ENCODE measurements around the gene SLC5A10. TPM values are rescaled to one million over a fixed set of nuclear protein-coding genes. Genes with fewer than 3 reads are reported as not detected.
"Not testable (repeated sequence)": the region's sequence is repeated elsewhere in the genome, so short reads cannot be mapped to it uniquely, and the experiment has no call there.

The SLC5A10 gene
- total RNA-seq, 4 donors from 2014 or later: not detected

GRCh38 chr17:19042369-19042768, 90.4 kb downstream of the SLC5A10 start:
- ATAC-seq (ENCODE audit: low FRiP score); DNase-seq (ENCODE audit: low spot score): not testable (repeated sequence)

- not testable (repeated sequence) for DNase-seq (ENCODE audit: low spot score); ATAC-seq (ENCODE audit: low FRiP score)
Measured at GRCh38 chr17:19043032-19043431, 91.1 kb downstream of the SLC5A10 start.

GRCh38 chr17:19044643-19045042, 92.7 kb downstream of the SLC5A10 start:
- ATAC-seq (ENCODE audit: low FRiP score): not testable (repeated sequence)

GRCh38 chr17:19046782-19047375, 94.9 kb downstream of the SLC5A10 start, which contains the start of gene GRAP:
GRAP (minus strand) TSS chr17:19046957; CDS start chr17:19046926, 31 bp downstream.
- DNase-seq (ENCODE audit: low spot score); ATAC-seq (ENCODE audit: low FRiP score): not testable (repeated sequence)

More at GRCh38 chr17:19044643-19045042, 92.7 kb downstream of the SLC5A10 start:
- DNase-seq (ENCODE audit: low spot score): not testable (repeated sequence)

- ATAC-seq (ENCODE audit: low FRiP score); DNase-seq (ENCODE audit: low spot score): not testable (repeated sequence)
Measured at GRCh38 chr17:19047510-19047909, 95.5 kb downstream of the SLC5A10 start.

- not testable (repeated sequence) for ATAC-seq (ENCODE audit: low FRiP score); DNase-seq (ENCODE audit: low spot score)
Measured at GRCh38 chr17:19048826-19049225, 96.9 kb downstream of the SLC5A10 start.

GRCh38 chr17:19055447-19055846, 103.5 kb downstream of the SLC5A10 start:
- peak; percentile 57 for ATAC-seq (ENCODE audit: low FRiP score)

GRCh38 chr17:19062009-19062717, 110.2 kb downstream of the SLC5A10 start:
- peak; percentile 82 for ATAC-seq (ENCODE audit: low FRiP score)
- DNase-seq (ENCODE audit: low spot score): peak; percentile 48

More at GRCh38 chr17:19055447-19055846, 103.5 kb downstream of the SLC5A10 start:
- not testable (repeated sequence) for DNase-seq (ENCODE audit: low spot score)

GRCh38 chr17:19062718-19063325, 110.9 kb downstream of the SLC5A10 start:
- peak; percentile 91 for ATAC-seq (ENCODE audit: low FRiP score)
- not testable (repeated sequence) for DNase-seq (ENCODE audit: low spot score)

- ATAC-seq (ENCODE audit: low FRiP score): not testable (repeated sequence)
- DNase-seq (ENCODE audit: low spot score): peak; percentile 22
Measured at GRCh38 chr17:19063326-19063956, 111.5 kb downstream of the SLC5A10 start.

- DNase-seq (ENCODE audit: low spot score): peak; percentile 21
- not testable (repeated sequence) for ATAC-seq (ENCODE audit: low FRiP score)
Measured at GRCh38 chr17:19064378-19064777, 112.4 kb downstream of the SLC5A10 start.

GRCh38 chr17:19070318-19071168, 118.6 kb downstream of the SLC5A10 start:
- peak; percentile 94 for ATAC-seq (ENCODE audit: low FRiP score)
- not testable (repeated sequence) for DNase-seq (ENCODE audit: low spot score)

Small RNAs within 50 kb of the gene (small RNA-seq; reads per million reads assigned to genes)
- not detected for gene AC090286.3
- gene RF00324: not detected

Other genes starting within 250 kb of the SLC5A10 start
- gene FBXW10, start 208.1 kb upstream of the SLC5A10 start, total RNA-seq: under 1 TPM in 1 of 4 donors, not detected in 3; 0.19 TPM
- gene TVP23B, start 171.0 kb upstream of the SLC5A10 start, total RNA-seq: 10 to 100 TPM; 28.4 to 42.2 (median 40.9) TPM
- gene PRPSAP2, start 94.0 kb upstream of the SLC5A10 start, total RNA-seq: 10 to 100 TPM; 14.3 to 28.4 (median 14.9) TPM
- gene FAM83G, start 52.6 kb downstream of the SLC5A10 start, total RNA-seq: 10 to 100 TPM in 3 of 4 donors, under 1 TPM in 1; 0.95 to 19.9 (median 14.3) TPM
- gene GRAP, start 94.8 kb downstream of the SLC5A10 start, total RNA-seq: 10 to 100 TPM in 1 of 4 donors, 1 to 10 TPM in 3; 2.6 to 13.2 (median 6.8) TPM
- 1 to 10 TPM; 1.1 to 4.1 (median 2.8) TPM for gene GRAPL, start 175.4 kb downstream of the SLC5A10 start, total RNA-seq

Measured in omental fat pad (tissue), 4 donors.